ENCODE measurements around the gene ALS2.

ALS2 gene

DNA sequence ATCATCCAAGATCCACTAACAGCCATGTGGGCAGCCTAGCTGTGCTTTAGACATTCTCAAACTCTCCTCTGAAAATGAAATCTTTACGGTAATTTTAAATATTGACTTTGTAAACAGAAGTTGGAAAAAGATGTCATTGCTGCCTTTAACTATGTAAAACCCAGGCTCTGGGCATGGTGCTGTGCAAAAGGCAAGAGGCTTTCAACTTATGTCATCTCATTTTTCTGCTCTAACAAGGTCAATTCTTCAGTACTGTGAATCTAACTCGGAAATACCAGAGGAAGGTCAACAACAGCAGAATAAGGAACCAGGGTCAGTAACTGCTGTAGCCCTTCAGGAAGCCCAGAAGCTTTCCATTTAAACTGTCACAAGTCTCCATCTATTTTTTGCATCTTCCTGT is 45.2 kb downstream of the ALS2 start:
- DNase-seq (ENCODE audit: low spot score in 2 of 2) = no peak
- no peak overlapping the region for H3K4me3 Mint-ChIP-seq
- no peak for ATAC-seq
- no peak overlapping the region for H3K27ac Mint-ChIP-seq
- H3K36me3 Mint-ChIP-seq = peaks cover 36% of the 10 kb centered on the region
- H3K9me3 Mint-ChIP-seq = peaks cover 6% of the 10 kb centered on the region
- no peaks in the 10 kb centered on the region for H3K4me1 Mint-ChIP-seq

DNA sequence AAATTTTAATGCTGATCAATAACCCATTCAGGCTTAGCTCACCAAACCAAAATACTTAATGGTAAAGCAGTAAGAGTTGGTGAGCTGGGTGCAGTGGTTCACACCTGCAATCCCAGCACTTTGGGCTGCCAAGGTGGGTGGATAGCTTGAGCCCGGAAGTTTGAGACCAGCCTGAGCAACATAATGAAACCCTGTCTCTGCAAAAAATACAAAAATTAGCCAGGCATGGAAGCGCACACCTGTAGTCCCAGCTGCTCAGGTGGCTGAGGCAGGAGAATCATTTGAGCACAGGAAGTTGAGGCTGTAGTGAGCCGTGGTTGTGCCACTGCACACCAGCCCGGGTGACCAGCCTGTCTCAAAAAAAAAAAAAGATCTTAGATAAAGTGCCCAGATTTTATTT is 46.6 kb downstream of the ALS2 start:
- Mint-ChIP-seq H3K4me1 (no peaks in the 10 kb centered on the region), H3K9me3 (peaks cover 6% of the 10 kb centered on the region), H3K27ac (no peak overlapping the region), H3K36me3 (peaks cover 36% of the 10 kb centered on the region), H3K4me3 (no peak overlapping the region)
- ATAC-seq (no peak), DNase-seq (ENCODE audit: low spot score in 2 of 2) (no peak)

DNA sequence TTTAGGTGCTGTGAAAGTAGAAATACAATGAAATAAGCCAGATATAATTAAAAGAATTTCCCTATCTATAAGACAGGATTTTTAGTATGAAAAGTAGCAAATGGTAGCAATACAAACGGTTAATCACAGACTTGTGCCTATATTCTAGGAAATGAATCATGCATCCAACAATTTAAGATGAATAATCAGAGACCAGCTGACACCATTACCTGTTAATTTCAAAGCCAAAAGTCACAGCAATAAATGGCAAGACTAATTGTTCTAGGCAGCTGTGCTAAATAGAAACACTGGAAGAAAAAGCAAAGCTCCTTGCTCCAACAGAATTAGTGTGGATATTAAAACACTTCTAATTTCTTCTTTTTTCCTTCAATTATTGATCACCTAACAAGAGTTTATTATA is 47.2 kb downstream of the ALS2 start:
- ATAC-seq (no peak), DNase-seq (ENCODE audit: low spot score in 2 of 2) (no peak)
- Mint-ChIP-seq H3K9me3 (peaks cover 6% of the 10 kb centered on the region), H3K36me3 (peaks cover 33% of the 10 kb centered on the region), H3K4me1 (no peaks in the 10 kb centered on the region), H3K27ac (no peak overlapping the region), H3K4me3 (no peak overlapping the region)

DNA sequence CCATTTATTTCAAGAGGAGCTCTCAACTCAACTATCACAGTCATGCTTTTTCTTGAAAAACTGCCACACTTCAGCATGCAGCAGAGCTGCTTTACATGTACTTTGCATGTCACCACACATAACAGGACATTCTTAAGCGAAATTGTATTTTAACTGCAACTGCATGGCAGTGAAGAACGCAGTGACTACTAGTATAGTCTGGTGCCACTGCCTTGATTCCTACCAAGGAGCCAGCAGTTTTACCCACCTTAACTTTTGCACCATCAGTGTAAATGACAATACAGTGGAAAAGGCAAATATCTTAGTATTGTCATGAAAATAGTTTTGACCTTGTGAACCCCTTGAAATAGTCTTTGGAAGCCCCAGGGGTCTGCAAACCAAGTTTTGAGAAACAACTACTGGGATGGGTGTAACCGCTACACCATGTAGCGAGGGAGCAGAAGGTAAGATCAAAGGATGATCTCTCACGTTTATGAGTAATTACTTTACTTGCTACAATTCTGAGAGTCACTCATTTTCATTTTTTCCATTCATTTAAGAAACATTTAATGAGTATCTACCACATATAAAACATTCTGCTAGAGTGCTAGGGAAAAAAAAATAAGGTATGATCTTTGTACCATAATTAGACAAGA is 50.0 kb downstream of the ALS2 start:
- DNase-seq (ENCODE audit: low spot score in 2 of 2) (no peak), ATAC-seq (peak; percentile 52)
- Mint-ChIP-seq H3K27ac (no peak overlapping the region), H3K4me3 (no peak overlapping the region), H3K4me1 (no peaks in the 10 kb centered on the region), H3K36me3 (peaks cover 30% of the 10 kb centered on the region), H3K9me3 (no peaks in the 10 kb centered on the region)

DNA sequence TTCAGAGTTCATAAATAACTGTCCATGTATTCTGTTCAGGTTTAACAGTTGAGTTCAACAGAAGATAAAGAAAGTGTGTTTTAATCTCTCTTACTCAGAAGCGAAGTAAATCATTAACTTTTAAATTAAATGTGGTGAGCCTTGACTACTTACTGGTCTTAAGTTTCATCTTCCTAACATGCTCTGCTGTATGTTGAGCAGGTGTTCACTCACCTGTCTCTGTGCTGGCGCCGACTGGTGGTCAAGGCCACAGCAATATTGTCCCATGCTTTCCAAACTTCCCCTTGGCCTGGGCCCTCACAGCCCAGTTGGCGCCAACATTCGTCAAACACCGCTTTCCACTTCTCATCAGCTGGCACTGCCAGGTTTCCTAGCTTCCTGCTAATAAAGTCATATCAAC is 65.3 kb downstream of the ALS2 start:
- ATAC-seq (no peak), DNase-seq (ENCODE audit: low spot score in 2 of 2) (no peak)
- Mint-ChIP-seq H3K36me3 (peaks cover 46% of the 10 kb centered on the region), H3K4me3 (no peak overlapping the region), H3K27ac (no peak overlapping the region), H3K9me3 (peaks cover 7% of the 10 kb centered on the region), H3K4me1 (no peaks in the 10 kb centered on the region)

DNA sequence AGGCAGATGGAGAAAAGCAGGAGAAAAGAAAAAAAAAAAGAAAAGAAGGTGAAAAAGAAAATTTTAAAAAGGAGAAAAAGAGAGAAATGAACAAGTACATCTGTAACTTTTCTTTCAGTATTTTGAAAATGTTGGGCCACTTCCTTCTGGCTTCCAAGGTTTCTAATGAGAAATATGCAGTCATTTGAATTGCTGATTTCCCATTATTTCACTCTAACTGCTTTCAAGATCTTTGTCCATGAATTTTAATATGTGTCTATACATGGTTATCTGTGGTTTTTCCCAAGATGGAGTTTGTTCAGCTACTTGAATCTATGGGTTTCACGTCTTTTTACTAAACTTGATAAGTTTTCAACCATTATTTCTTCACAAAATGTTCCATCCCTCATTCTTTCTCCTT is 68.0 kb downstream of the ALS2 start:
- DNase-seq (ENCODE audit: low spot score in 2 of 2) (no peak), ATAC-seq (no peak)
- Mint-ChIP-seq H3K9me3 (no peaks in the 10 kb centered on the region), H3K36me3 (peaks cover 44% of the 10 kb centered on the region), H3K27ac (no peak overlapping the region), H3K4me1 (no peaks in the 10 kb centered on the region), H3K4me3 (no peak overlapping the region)

DNA sequence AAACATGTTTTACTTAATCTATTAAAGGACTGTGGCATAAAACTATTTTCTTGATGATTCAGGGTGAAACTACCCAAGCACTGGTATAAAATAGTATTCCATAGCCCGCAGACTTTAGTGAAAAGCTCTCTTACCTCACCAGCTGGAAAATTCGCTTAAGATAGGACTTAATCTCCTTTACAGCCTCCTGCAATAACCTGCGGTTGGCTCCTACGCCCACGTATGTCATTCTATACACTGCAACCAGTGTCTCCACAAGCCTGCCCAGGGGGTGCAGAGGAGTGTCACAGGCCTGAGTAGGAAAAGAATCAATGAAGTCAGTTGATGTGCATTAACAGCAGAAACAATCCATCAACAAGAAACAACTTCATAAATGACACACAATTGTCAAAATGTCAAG is 71.0 kb downstream of the ALS2 start:
- DNase-seq (ENCODE audit: low spot score in 2 of 2) (no peak), ATAC-seq (no peak)
- Mint-ChIP-seq H3K36me3 (peaks cover 34% of the 10 kb centered on the region), H3K9me3 (no peaks in the 10 kb centered on the region), H3K4me3 (no peak overlapping the region), H3K4me1 (no peaks in the 10 kb centered on the region), H3K27ac (no peak overlapping the region)

DNA sequence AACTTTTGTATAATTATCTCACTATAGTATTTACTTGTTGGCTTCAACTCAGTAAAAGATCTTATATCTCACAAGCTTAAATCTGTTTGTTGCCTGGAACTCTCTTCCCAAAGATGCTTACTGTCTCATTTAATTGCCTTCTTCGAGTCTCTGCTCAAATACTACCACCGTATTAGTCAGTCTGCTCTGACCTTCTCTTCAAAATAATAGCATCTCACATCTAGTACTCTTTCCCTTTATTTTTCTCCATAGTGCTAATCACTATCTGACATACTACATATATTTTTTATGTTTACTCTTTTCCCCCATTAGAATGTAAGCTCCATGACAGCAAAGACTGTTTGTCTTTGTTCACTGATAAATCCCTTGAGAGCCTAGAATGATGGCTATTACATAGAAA is 71.7 kb downstream of the ALS2 start:
- Mint-ChIP-seq H3K4me3 (no peak overlapping the region), H3K27ac (no peak overlapping the region), H3K4me1 (no peaks in the 10 kb centered on the region), H3K9me3 (no peaks in the 10 kb centered on the region), H3K36me3 (peaks cover 40% of the 10 kb centered on the region)
- DNase-seq (ENCODE audit: low spot score in 2 of 2) (no peak), ATAC-seq (no peak)

DNA sequence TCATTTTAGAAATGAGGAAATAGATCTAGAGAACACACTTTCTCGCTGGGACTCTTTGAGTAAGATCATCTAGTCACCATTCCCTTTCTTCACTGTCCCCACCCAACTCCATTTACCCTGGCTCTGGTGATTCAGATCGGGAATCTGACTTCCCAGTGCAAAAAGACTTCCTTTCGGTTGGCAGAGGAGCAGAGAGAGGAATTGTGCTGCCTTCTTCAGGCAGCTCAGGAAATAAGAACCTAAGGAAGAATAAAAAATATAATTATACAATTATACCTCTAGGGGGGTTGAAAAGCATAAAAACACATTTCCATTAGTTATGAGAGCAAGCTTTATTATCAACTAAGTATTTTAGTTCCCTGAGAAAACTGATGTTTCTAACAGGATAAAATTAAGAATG is 73.0 kb downstream of the ALS2 start:
- peak overlapping the region; percentile 27 for H3K27ac Mint-ChIP-seq
- no peak overlapping the region for H3K4me3 Mint-ChIP-seq
- H3K36me3 Mint-ChIP-seq = peaks cover 37% of the 10 kb centered on the region
- DNase-seq (ENCODE audit: low spot score in 2 of 2) = no peak
- ATAC-seq = no peak
- H3K9me3 Mint-ChIP-seq = no peaks in the 10 kb centered on the region
- H3K4me1 Mint-ChIP-seq = no peaks in the 10 kb centered on the region

DNA sequence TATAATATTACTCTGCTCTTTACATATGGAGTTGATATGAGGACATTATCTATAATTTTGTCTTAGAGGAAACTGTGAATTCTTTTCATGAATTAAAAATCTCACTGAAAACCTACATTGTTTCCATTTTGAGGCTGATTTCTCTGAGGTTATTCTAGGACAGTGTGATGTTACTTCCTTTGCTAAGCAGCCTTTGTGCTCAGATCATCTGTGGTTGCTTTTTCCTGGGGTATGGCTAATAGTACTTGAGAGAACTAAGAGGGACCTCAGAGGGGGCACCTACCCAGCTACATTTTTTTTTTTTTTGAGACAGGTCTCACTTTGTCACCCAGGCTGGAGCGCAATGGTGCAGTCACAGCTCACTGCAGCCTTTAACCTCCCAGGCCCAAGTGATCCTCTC is 73.6 kb downstream of the ALS2 start:
- Mint-ChIP-seq H3K27ac (no peak overlapping the region), H3K36me3 (peaks cover 36% of the 10 kb centered on the region), H3K9me3 (no peaks in the 10 kb centered on the region), H3K4me1 (no peaks in the 10 kb centered on the region), H3K4me3 (no peak overlapping the region)
- DNase-seq (ENCODE audit: low spot score in 2 of 2) = no peak
- no peak for ATAC-seq

DNA sequence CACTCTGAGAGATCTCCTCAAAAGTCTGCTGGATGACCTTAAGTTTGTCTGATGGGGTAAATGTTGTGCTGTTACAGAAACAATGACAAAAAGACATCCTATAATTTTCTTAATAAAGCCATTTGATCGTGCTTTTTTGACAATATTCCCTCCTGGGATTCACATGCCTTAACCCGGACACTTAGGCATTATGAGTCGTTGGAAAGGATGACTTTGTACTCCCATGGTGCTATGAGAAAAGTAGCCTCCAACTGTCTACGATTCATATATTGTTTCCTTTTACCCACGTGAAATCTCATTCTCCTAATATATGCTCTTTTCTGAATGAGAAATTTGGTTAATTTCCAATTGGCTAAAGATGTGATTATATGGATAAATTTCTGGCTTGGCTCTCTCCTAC is 76.2 kb downstream of the ALS2 start:
- Mint-ChIP-seq H3K27ac (no peak overlapping the region), H3K4me1 (no peaks in the 10 kb centered on the region), H3K9me3 (no peaks in the 10 kb centered on the region), H3K4me3 (no peak overlapping the region), H3K36me3 (peaks cover 36% of the 10 kb centered on the region)
- ATAC-seq = no peak
- DNase-seq (ENCODE audit: low spot score in 2 of 2) = no peak

DNA sequence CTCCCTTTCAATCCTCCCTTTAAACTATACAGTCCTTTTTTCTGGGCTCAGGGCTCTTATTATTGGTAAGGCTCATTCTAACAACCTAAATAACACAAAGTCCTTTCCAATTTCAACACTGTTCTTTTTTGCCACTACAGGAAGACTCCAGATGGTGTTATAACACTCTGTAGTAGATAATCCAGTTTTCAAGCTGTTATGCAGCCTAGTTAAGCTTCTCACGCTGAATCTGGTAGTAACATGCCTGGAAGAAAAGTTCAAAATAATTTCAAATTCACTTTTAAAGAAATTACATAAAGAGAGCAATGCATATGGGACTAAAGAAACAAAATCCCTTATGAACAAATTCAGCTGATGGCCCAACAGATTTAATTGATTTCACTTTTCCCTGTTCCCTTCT is 79.1 kb downstream of the ALS2 start:
- no peak overlapping the region for H3K27ac Mint-ChIP-seq
- no peaks in the 10 kb centered on the region for H3K9me3 Mint-ChIP-seq
- H3K4me3 Mint-ChIP-seq = no peak overlapping the region
- DNase-seq (ENCODE audit: low spot score in 2 of 2) (no peak), ATAC-seq (no peak)
- no peaks in the 10 kb centered on the region for H3K4me1 Mint-ChIP-seq
- peaks cover 26% of the 10 kb centered on the region for H3K36me3 Mint-ChIP-seq

DNA sequence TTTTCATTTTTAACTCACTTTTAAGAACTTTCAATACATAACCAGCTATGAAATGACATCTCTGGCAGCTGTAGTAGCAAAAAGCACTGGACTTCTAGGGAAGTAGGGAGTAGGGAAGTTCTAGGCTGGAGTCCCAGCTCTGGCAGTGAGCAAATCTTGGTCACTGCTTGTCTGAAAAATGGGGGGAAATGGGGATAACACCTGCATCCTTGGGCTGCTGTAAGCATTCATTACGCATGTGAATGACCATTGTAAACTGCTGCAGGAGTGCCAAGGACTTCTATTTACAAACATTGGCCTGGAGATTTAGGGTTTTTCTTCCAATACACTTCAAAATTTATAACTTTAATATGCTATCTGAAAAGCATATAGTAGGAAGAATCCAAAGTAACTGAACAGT is 81.3 kb downstream of the ALS2 start:
- ATAC-seq (no peak), DNase-seq (ENCODE audit: low spot score in 2 of 2) (no peak)
- Mint-ChIP-seq H3K36me3 (peaks cover 11% of the 10 kb centered on the region), H3K4me3 (no peak overlapping the region), H3K27ac (no peak overlapping the region), H3K9me3 (no peaks in the 10 kb centered on the region), H3K4me1 (no peaks in the 10 kb centered on the region)

DNA sequence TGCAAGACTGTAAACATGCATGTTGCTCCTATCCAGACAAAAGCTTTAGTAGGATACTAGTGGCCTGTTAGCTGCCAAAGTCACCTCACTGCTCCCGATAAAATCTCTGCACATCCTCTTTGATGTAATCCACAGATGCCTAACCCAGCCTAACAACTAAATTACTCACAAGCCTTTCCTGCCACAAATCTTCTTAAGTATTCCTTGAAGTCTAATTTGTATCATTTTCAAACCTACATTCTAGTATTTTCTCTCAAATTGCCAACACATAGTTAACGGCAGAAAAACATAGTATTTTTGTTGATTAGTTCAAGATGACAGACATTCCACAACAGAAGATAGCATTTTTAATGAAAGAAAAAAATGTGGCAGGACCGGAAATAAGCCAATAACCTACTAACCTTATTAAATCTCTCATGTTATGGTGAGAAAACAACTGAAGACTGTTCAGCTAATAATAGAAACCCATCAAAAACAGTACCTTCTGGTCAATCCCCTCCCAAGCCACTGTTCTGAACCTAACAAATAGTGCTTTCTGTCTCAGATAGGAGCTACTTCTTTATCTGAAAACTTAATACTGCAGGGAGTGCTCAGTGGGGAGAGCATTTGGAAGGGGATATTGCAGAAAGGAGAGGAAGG is 82.0 kb downstream of the ALS2 start, which contains the start of gene MPP4:
Gene MPP4, minus strand, starts transcription at position 57 of the 639 bp plus-strand sequence. CDS start 4,690 bp downstream, outside the sequence.
- ATAC-seq (no peak), DNase-seq (ENCODE audit: low spot score in 2 of 2) (no peak)
- Mint-ChIP-seq H3K36me3 (peaks cover 4% of the 10 kb centered on the region), H3K9me3 (no peaks in the 10 kb centered on the region), H3K4me1 (no peaks in the 10 kb centered on the region), H3K4me3 (no peak within 1 kb of the TSS), H3K27ac (no peak within 1 kb of the TSS)

DNA sequence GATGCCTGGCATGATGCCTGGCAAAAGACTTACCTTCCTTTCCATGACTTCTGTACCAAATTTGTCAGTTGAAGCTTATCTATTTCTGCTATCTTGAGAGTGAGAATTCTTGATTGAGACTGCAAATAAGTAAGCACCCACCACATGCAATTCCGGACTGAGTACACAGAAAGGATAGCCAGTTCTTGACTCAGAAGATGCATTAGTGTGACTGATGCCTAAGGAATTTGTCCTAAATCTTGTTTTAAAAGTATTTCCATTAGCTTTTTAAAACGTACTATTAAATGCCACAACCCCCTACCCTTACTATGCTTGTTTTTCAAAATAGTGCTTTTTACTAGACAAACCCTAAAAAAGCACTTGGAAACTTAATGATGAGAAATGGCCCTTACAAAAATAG is 82.8 kb downstream of the ALS2 start:
- ATAC-seq = no peak
- Mint-ChIP-seq H3K4me3 (no peak overlapping the region), H3K9me3 (no peaks in the 10 kb centered on the region), H3K4me1 (no peaks in the 10 kb centered on the region), H3K36me3 (no peaks in the 10 kb centered on the region), H3K27ac (no peak overlapping the region)
- no peak for DNase-seq (ENCODE audit: low spot score in 2 of 2)

DNA sequence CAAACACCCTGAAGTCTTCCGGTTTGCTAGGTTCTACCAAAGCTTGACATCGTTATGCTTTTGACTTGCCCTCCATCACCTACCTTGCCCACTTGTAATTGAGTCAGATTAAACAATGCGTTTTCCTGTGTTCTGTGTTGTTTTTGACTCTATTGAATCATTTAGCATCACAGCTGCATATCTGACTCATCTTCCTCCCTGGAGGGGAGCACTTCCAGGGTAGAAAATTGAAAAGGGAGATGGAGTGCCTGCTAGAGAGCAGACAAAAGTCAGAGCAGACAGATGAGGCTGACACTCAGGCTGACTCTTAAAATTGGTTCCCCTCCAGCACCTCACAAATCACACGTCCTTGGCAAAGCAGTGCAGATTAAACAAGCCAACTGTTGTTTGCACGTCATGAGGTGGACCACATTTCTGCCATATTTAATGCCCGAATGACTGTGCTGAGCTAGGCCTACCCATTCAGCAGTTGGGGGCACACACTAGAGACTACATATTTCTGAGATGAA is 84.5 kb downstream of the ALS2 start:
- peak; percentile 19 for ATAC-seq
- Mint-ChIP-seq H3K36me3 (no peaks in the 10 kb centered on the region), H3K9me3 (no peaks in the 10 kb centered on the region), H3K4me3 (no peak overlapping the region), H3K27ac (no peak overlapping the region), H3K4me1 (no peaks in the 10 kb centered on the region)
- no peak for DNase-seq (ENCODE audit: low spot score in 2 of 2)

Measured in stimulated activated effector memory CD8-positive, alpha-beta T cell treated with anti-CD3 and anti-CD28 coated beads, Interleukin-12 subunit alpha, Interleukin-12 subunit beta, amount 100 ng/mL, for 72 hours (primary cell).